Uterus (tissue), 4 donors: ENCODE results near the gene TAS2R43. TPM values are rescaled to one million over a fixed set of nuclear protein-coding genes. Genes with fewer than 3 reads are reported as not detected.
A peak's percentile ranks its signal among the peaks of the same experiment; 100 is the strongest.
"Not testable (repeated sequence)": the region's sequence is repeated elsewhere in the genome, so short reads cannot be mapped to it uniquely, and the experiment has no call there.

Experiments used
- DNase-seq, 2 donors: peaks; one replicate each; pipeline ENCODE4 v3.0.0-alpha.2; 2019 to 2020
- H3K27ac ChIP-seq, 2 donors: fragments of 200-600 bp; sonication (generic); 1 replicate in 1 of 2; 2 replicates in 1 of 2; pipeline ENCODE4 v1.5.1; 2016 to 2018
- H3K27me3 ChIP-seq, 2 donors: fragments of 200-600 bp; sonication (generic); one replicate each; pipeline ENCODE4 v1.5.1; 2018 to 2019; ENCODE audit warnings: control low read depth in 1 of 2
- H3K36me3 ChIP-seq, 2 donors: fragments of 200-600 bp; sonication (generic); one replicate each; pipeline ENCODE4 v1.5.1; 2019; ENCODE audit warnings: control low read depth in 1 of 2
- H3K4me1 ChIP-seq, 2 donors: fragments of 200-600 bp; sonication (generic); one replicate each; pipeline ENCODE4 v1.5.1; 2018 to 2019; ENCODE audit warnings: control low read depth in 1 of 2
- H3K4me3 ChIP-seq, 2 donors: fragments of 200-600 bp; sonication (generic); 1 replicate in 1 of 2; 2 replicates in 1 of 2; pipeline ENCODE4 v1.5.1; 2018 to 2019; ENCODE audit warnings: mild to moderate bottlenecking in 1 of 2
- H3K9me3 ChIP-seq, 2 donors: fragments of 200-600 bp; sonication (generic); one replicate each; pipeline ENCODE4 v1.5.1; 2019; ENCODE audit warnings: control low read depth in 1 of 2
- CTCF ChIP-seq, 4 experiments: fragments of 200-600 bp in 2 of 4; fragments of 450-650 bp in 2 of 4; sonication (generic) in 2 of 4; IDR thresholded peaks; one replicate each; pipeline ENCODE4 v1.5.1; 2016 to 2019; ENCODE audit warnings: antibody characterized with exemption in 4 of 4, mild to moderate bottlenecking in 2 of 4, moderate library complexity in 1 of 4
- POLR2A ChIP-seq, 2 donors: fragments of 450-650 bp; IDR thresholded peaks; one replicate each; pipeline ENCODE4 v1.6.1; 2016; ENCODE audit warnings: antibody characterized with exemption in 2 of 2, mild to moderate bottlenecking in 1 of 2, moderate library complexity in 1 of 2
- intact Hi-C: fragments of 100-400 bp; cut with DNase I; formaldehyde crosslinking; loops from one replicate; pipeline ENCODE4 v1.15.1; 2023; ENCODE audit warnings: low total_unique reads
- total RNA-seq, 4 donors: library from RNA; depleted of rRNA in 3 of 4; stranded (reverse); fragments of >200 nt in 3 of 4; gene quantifications; one replicate each; pipeline versions ENCODE4 v1.1.0 to v1.2.4, GENCODE V29; 2014 to 2023
- donor health status: DM: yes; HTN: yes; CAD: no.

TAS2R43 gene
- total RNA-seq, 4 donors from 2014 or later: 0.29 to 19.5 (median 7.7) TPM; not detected in 1

GRCh38 chr12:11069854-11070365 is 22.2 kb downstream of the TAS2R43 start:
- H3K4me1 ChIP-seq: no peaks in the 10 kb centered on the region
- H3K27ac ChIP-seq: no peak overlapping the region
- H3K27me3 ChIP-seq: no peaks in the 10 kb centered on the region
- no peaks in the 10 kb centered on the region for H3K36me3 ChIP-seq
- no peak for DNase-seq
- no peaks in the 10 kb centered on the region for H3K9me3 ChIP-seq
- intact Hi-C loops: no loop called here
- H3K4me3 ChIP-seq: no peak overlapping the region
- TF ChIP-seq CTCF (IDR thresholded peaks at IDR 0.05) (no peak), POLR2A (IDR thresholded peaks at IDR 0.05) (no peak)

DNA sequence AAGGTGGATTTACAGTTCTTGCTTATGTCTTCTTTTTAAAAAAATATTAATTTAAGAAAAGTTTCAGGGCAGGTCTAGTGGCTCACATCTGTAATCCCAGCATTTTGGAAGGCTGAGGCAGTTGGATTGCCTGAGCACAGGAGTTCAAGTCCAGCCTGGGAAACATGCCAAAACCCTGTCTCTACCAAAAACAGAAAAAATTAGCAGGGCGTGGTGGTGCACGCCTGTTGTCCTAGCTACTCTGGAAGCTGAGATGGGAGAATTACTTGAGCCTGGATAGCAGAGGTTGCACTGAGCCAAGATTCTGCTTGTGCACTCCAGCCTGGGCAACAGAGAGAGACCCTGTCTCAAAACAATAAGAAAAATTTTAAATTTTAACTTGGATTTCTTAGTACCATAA is 24.6 kb downstream of the TAS2R43 start:
- TF ChIP-seq POLR2A (IDR thresholded peaks at IDR 0.05): no peak
- TF ChIP-seq CTCF (IDR thresholded peaks at IDR 0.05): no peak
- intact Hi-C loops: no loop called here
- Histone ChIP-seq H3K27ac (no peak overlapping the region), H3K36me3 (no peaks in the 10 kb centered on the region), H3K4me3 (no peak overlapping the region), H3K9me3 (no peaks in the 10 kb centered on the region), H3K27me3 (no peaks in the 10 kb centered on the region), H3K4me1 (no peaks in the 10 kb centered on the region)
- DNase-seq: peak; percentile 20 to 32

DNA sequence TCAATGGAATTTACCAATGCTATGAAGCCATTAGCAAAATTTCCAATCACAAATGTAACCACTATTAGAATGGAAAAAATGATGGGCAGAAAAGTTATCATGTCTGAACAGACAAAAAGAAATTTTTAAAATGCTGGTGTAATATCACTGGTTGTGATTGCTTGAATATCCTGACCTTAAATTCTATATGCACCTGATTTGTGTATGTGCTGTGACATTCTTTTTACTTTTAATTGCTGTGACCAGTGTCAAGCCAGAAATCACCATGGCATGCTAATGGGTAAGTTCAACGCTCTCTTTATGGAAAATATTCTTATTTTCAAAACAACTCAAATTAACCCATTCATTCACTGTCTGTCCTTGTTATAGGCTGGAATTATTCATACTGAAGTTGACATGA is 29.9 kb downstream of the TAS2R43 start, which contains the start of gene TAS2R46:
Gene TAS2R46 (minus strand): TSS at position 101 of the 400 bp plus-strand sequence. CDS start 0 bp downstream, at position 101.
- DNase-seq, H3K4me1 ChIP-seq, H3K4me3 ChIP-seq, H3K27me3 ChIP-seq, H3K27ac ChIP-seq, H3K36me3 ChIP-seq, H3K9me3 ChIP-seq, intact Hi-C loops: not testable (repeated sequence)

DNA sequence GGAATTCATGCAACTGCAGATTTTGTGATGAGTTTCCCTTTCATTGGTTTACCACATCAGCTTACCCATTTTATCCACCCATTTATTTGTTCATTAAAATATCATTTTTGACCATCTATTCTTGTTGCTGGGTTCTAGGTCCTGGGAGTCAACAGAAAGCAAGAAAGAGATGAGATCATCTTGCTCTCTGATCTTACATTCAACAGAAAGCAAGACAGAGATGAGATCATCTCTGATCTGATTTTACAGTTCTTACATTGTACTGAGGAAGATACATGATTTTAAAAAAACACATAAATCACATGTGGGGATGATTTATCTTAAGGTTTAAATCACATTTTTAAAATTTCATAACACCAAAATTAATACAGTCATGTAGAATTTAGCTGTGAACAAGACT is 32.3 kb downstream of the TAS2R43 start:
- Histone ChIP-seq H3K4me1 (no peaks in the 10 kb centered on the region), H3K27me3 (no peaks in the 10 kb centered on the region), H3K4me3 (no peak overlapping the region), H3K36me3 (no peaks in the 10 kb centered on the region), H3K27ac (no peak overlapping the region), H3K9me3 (no peaks in the 10 kb centered on the region)
- DNase-seq: no peak
- intact Hi-C loops: no loop called here
- TF ChIP-seq POLR2A (IDR thresholded peaks at IDR 0.05): no peak
- no peak for TF ChIP-seq CTCF (IDR thresholded peaks at IDR 0.05)

DNA sequence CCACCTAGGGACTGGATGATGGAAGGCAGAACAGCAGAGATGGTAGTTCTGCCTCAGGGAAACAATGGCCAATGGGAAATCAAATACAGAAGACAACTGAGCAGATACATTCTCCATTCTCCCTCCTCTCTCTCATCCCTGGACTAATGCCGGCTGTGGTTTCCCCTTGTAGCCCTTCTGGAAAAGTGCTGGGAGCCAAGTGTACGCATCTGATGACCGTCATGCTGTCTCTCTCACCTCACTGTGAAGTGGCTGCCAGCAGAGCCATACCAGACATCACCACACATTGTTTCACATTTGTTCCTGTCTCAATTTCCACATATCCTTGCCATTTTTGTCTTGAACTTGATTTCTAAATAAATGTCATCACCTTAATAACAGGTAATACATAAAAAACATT is 33.1 kb downstream of the TAS2R43 start:
- Histone ChIP-seq H3K4me1 (no peaks in the 10 kb centered on the region), H3K4me3 (no peak overlapping the region), H3K9me3 (no peaks in the 10 kb centered on the region), H3K27me3 (no peaks in the 10 kb centered on the region), H3K27ac (no peak overlapping the region), H3K36me3 (no peaks in the 10 kb centered on the region)
- intact Hi-C loops: no loop called here
- no peak for DNase-seq
- TF ChIP-seq CTCF (IDR thresholded peaks at IDR 0.05) (no peak), POLR2A (IDR thresholded peaks at IDR 0.05) (no peak)

DNA sequence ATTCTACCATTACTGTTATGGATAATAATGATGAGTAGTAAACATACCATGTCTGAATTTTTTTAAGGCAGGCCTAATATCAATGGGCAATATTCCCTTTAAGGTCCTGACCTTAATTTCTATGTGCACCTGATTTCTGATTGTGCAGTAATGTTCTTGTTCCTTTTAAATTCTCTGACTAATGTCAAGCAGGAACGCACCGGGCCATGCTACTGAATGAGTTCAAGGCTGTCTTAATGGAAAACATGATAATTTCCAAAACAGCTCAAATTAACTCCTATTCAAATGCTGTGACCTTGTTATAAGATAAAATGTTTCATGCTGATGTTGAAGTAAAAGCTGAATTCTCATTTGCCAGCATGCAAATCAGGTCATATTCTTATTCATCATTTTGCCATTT is 36.8 kb downstream of the TAS2R43 start:
- no peak for DNase-seq
- Histone ChIP-seq H3K9me3 (no peaks in the 10 kb centered on the region), H3K4me1 (no peaks in the 10 kb centered on the region), H3K36me3 (no peaks in the 10 kb centered on the region), H3K27me3 (no peaks in the 10 kb centered on the region), H3K4me3 (no peak overlapping the region), H3K27ac (no peak overlapping the region)
- intact Hi-C loops: no loop called here
- TF ChIP-seq CTCF (IDR thresholded peaks at IDR 0.05): no peak
- TF ChIP-seq POLR2A (IDR thresholded peaks at IDR 0.05): no peak

GRCh38 chr12:11049806-11050531 is 42.1 kb downstream of the TAS2R43 start:
- intact Hi-C loops, H3K27ac ChIP-seq, H3K27me3 ChIP-seq, H3K4me1 ChIP-seq, H3K36me3 ChIP-seq, H3K4me3 ChIP-seq, H3K9me3 ChIP-seq, DNase-seq: not testable (repeated sequence)

DNA sequence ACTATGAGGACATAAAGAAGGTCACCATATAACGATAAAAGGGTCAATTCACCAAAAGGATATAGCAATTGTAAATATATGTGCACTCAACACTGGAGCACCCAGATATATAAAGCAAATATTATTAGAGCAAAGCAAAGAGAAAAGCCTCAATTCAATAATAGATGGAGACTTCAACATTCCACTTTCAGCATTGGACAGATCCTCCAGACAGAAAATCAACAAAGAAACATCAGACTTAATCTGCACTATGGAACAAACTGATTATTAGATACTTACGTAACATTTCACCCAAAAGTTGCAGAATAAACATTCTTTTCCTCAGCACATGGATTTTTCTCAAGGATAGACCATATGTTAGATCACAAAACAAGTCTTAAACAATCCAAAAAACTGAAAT is 50.7 kb downstream of the TAS2R43 start:
- H3K27me3 ChIP-seq, H3K36me3 ChIP-seq, H3K27ac ChIP-seq, intact Hi-C loops, H3K9me3 ChIP-seq, DNase-seq, H3K4me1 ChIP-seq, H3K4me3 ChIP-seq: not testable (repeated sequence)
